ENCODE data around the gene NUDT16L1.

Gene NUDT16L1

GRCh38 chr16:4651827-4652226 lies 41.5 kb upstream of the NUDT16L1 start:
- no peak for DNase-seq (ENCODE audit: extremely low read depth, low read depth)
- no peak for TF ChIP-seq CTCF (IDR thresholded peaks at IDR 0.05; ENCODE audit: low read depth, low read length)

- DNase-seq (ENCODE audit: extremely low read depth, low read depth) = no peak
- TF ChIP-seq CTCF (IDR thresholded peaks at IDR 0.05; ENCODE audit: low read depth, low read length) = no peak
Observed at GRCh38 chr16:4652561-4652960, 40.8 kb upstream of the NUDT16L1 start.

GRCh38 chr16:4654011-4654963 lies 39.1 kb upstream of the NUDT16L1 start:
- TF ChIP-seq CTCF (IDR thresholded peaks at IDR 0.05; ENCODE audit: low read depth, low read length) = no peak

GRCh38 chr16:4654964-4655590 lies 38.3 kb upstream of the NUDT16L1 start:
- TF ChIP-seq CTCF (IDR thresholded peaks at IDR 0.05; ENCODE audit: low read depth, low read length) = no peak
- DNase-seq (ENCODE audit: extremely low read depth, low read depth) = no peak

More at GRCh38 chr16:4654011-4654963, 39.1 kb upstream of the NUDT16L1 start:
- DNase-seq (ENCODE audit: extremely low read depth, low read depth) = no peak

- DNase-seq (ENCODE audit: extremely low read depth, low read depth) = no peak
- TF ChIP-seq CTCF (IDR thresholded peaks at IDR 0.05; ENCODE audit: low read depth, low read length) = no peak
Observed at GRCh38 chr16:4655801-4656200, 37.6 kb upstream of the NUDT16L1 start.

GRCh38 chr16:4656221-4656620 lies 37.1 kb upstream of the NUDT16L1 start:
- DNase-seq (ENCODE audit: extremely low read depth, low read depth) = no peak
- no peak for TF ChIP-seq CTCF (IDR thresholded peaks at IDR 0.05; ENCODE audit: low read depth, low read length)

Data from AG09319 (cell line).